ENCODE results near the gene PTPRD. TPM values are rescaled to one million over a fixed set of nuclear protein-coding genes. Genes with fewer than 3 reads are reported as not detected.

PTPRD gene
- total and polyA plus RNA-seq, 9 of the 15 experiments (the other 6 are each of a cell fraction or from before 2014, with no cell fraction given): 0.11 TPM; not detected in 8

DNA sequence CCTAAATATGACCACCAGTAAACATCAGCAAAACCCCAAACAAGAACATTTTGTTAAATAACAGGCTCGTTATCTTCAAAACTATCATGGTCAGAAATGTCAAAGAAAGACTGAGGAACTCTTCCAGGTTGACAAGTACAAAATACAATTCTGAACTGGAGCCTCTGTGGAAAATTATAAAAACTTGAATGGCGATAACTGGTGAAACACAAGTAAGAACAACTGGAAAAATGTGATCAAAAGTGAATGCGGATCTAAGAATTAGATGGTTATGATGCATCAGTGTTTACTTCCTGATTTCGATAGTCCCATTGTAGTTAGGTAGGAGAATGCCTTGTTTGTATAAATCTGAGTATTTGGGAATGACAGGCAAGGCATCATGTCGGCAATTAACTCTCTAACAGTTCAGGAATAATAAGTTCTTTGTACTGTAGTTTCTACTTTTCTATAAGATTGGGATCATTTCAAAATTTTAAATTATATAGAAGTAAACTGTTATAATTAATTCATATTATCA is 2073.1 kb downstream of the PTPRD start (continued):
- TF ChIP-seq ZNF431 (CRISPR knock-in tag; IDR thresholded peaks at IDR 0.05) (no peak), HOMEZ (CRISPR knock-in tag; IDR thresholded peaks at IDR 0.05) (no peak), ZNF77 (CRISPR knock-in tag; IDR thresholded peaks at IDR 0.05) (no peak)

DNA sequence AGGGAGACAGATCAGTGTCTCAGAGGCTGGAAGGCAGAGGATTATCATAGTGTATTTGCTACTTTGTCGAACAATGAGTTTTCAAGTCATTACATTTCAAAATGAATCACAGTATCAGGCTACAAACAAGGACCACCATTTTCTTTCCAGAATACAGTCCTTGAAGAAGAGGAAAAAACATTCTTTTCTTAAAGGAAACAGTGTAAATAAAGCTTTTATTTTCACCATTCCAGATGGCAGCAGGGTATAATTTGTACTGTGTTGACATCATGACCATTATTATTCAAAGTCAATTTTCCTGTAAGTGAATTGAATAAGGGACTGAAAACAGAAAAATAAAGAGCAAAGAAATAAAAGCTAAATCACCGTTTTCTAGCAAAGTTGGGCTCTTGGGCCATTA is 2076.0 kb downstream of the PTPRD start:
- H4K20me1 ChIP-seq (replicated peaks; ENCODE audit: control insufficient read depth, insufficient read depth, low read length): no peaks in the 10 kb centered on the region
- DNase-seq (ENCODE audit: extremely low read depth in 1 of 4, low spot score in 3 of 4) (no peak), ATAC-seq (no peak), FAIRE-seq (no peak)
- intact Hi-C loops (cut with micrococcal nuclease): no loop called here
- H3K9me1 ChIP-seq (ENCODE audit: control insufficient read depth, insufficient read depth, low read length): no peaks in the 10 kb centered on the region
- H3K4me1 ChIP-seq (replicated peaks in 1 of 2; ENCODE audit: control insufficient read depth in 2 of 2, insufficient read depth in 2 of 2, low read length in 2 of 2): no peaks in the 10 kb centered on the region
- no peaks in the 10 kb centered on the region for H3K36me3 ChIP-seq (ENCODE audit: control insufficient read depth, insufficient read depth, low read length)
- no peaks in the 10 kb centered on the region for H3K9me3 ChIP-seq (replicated peaks; ENCODE audit: control insufficient read depth, insufficient read depth, low read depth, low read length)
- no peak overlapping the region for H3K4me3 ChIP-seq
- H2AFZ ChIP-seq (ENCODE audit: low read depth, low read length): no peak overlapping the region
- in situ Hi-C loops (cut with MboI): no loop called here
- H3K27me3 ChIP-seq (ENCODE audit: control insufficient read depth in 2 of 2, insufficient read depth in 2 of 2, low read length in 2 of 2): no peaks in the 10 kb centered on the region
- no peak overlapping the region for H3K9ac ChIP-seq (ENCODE audit: insufficient read depth in 1 of 2, low read depth in 2 of 2, low read length in 2 of 2)
- WGBS (ENCODE audit: insufficient coverage, low coverage, missing lambda C conversion rate): 0% methylated on average over 2 of the region's 2 CpGs
- no peaks in the 10 kb centered on the region for H3K79me2 ChIP-seq (ENCODE audit: control insufficient read depth, insufficient read depth, low read length)
- BruUV-seq (replicated peaks): no TSS peak
- TF ChIP-seq PHF21A (IDR thresholded peaks at IDR 0.05; ENCODE audit: borderline replicate concordance, low read depth) (no peak), DNMT1 (IDR thresholded peaks at IDR 0.05) (no peak), PPARD (CRISPR knock-in tag; IDR thresholded peaks at IDR 0.05) (no peak), ZBTB17 (CRISPR knock-in tag; IDR thresholded peaks at IDR 0.05) (no peak)
- no peak overlapping the region for H3K27ac ChIP-seq (ENCODE audit: extremely low read depth, low read depth, low read length)
- H3K4me2 ChIP-seq (ENCODE audit: insufficient read depth, low read length): no peak overlapping the region
- ChIA-PET CTCF (ENCODE audit: low intra/inter-chr PET ratio) (no interaction called here), POLR2A (no interaction called here)
